Bronchial epithelial cell (primary cell): ENCODE data around the gene ACADM. TPM values are rescaled to one million over a fixed set of nuclear protein-coding genes. Genes with fewer than 3 reads are reported as not detected.

Source experiments
- DNase-seq: peaks from one replicate; pipeline ENCODE4 v3.0.0-alpha.2; 2010; ENCODE audit warnings: low read depth
- FAIRE-seq: peaks from 2 replicates; lab custom pipeline; 2011; peaks lifted over from hg19 to GRCh38; lab: Jason Lieb, UNC
- H3K27me3 ChIP-seq: 2 replicates; pipeline ENCODE4 v1.5.1; 2011; ENCODE audit warnings: low read length; ENCODE audit not compliant: control insufficient read depth, insufficient read depth
- H3K36me3 ChIP-seq: 2 replicates; pipeline ENCODE4 v1.5.1; 2011; ENCODE audit warnings: low read length; ENCODE audit not compliant: control insufficient read depth, insufficient read depth
- H3K4me3 ChIP-seq: 2 replicates; pipeline ENCODE4 v1.5.1; 2011; ENCODE audit warnings: mild to moderate bottlenecking, low read depth, low read length, control low read depth
- CTCF ChIP-seq: IDR thresholded peaks from 2 replicates; pipeline ENCODE4 v1.5.1; 2011; ENCODE audit warnings: mild to moderate bottlenecking, moderate library complexity, low read length, control low read depth, inconsistent platforms; ENCODE audit not compliant: insufficient read depth, severe bottlenecking
- total RNA-seq: library from RNA; depleted of rRNA; stranded (reverse); fragments of >200 nt; gene quantifications from 2 replicates; pipeline ENCODE4 v1.2.1, GENCODE V29; 2014

Gene ACADM
- total RNA-seq, 1 donor from 2014 or later: 13.7 TPM

DNA sequence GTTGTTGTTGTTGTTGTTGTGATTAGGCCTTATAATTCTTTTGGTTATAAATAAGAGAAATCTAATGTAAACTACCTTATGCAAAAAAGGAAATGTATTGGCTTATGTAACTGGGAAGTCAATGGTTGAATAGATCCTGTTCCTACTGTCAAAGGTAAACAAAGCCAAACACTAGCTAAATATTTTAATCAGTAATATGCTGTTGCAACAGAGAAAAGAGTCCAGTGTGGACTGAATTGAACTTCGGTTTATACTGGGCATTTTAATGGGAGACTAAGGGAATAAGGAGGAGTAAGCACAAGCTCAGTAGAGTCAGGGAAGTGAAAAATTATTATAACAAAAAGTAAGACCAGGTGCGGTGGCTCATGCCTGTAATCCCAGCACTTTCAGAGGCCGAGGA is 87.6 kb downstream of the ACADM start:
- TF ChIP-seq CTCF: no peak
- FAIRE-seq (no peak), DNase-seq (no peak)
- H3K36me3 ChIP-seq: no peaks in the 10 kb centered on the region
- no peaks in the 10 kb centered on the region for H3K27me3 ChIP-seq
- H3K4me3 ChIP-seq: no peak overlapping the region

Other genes starting within 250 kb of the ACADM start
- gene SLC44A5, start 113.6 kb upstream of the ACADM start, total RNA-seq: under 0.01 and 0.38 TPM in 2 replicates
- 141 and 164 TPM in 2 replicates for gene RABGGTB, start 61.5 kb downstream of the ACADM start, total RNA-seq
- 0.26 and 0.51 TPM in 2 replicates for gene MSH4, start 72.2 kb downstream of the ACADM start, total RNA-seq
- not detected in 2 replicates for gene ASB17, start 207.7 kb downstream of the ACADM start, total RNA-seq